ENCODE measurements around the gene HADHA.

DNA sequence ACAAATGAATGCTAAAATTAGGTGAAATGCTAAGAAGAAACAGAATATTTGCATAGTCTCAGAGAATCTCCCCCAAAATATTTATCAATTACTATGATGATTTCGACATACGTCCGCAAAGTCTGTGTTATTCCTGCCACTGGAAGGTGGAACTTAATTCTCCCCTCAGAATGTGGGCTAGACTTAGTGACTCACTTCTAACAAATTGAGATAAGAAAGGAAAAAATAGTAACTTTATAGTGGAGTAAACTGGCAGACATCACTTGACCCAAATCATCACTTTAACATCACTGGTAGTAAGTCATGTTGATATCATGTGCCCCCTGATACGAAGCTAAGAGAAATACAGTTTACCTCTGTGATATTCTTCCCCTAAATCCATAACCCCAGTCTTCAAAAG is 23.8 kb upstream of the HADHA start:
- TF ChIP-seq, protein P1, sequence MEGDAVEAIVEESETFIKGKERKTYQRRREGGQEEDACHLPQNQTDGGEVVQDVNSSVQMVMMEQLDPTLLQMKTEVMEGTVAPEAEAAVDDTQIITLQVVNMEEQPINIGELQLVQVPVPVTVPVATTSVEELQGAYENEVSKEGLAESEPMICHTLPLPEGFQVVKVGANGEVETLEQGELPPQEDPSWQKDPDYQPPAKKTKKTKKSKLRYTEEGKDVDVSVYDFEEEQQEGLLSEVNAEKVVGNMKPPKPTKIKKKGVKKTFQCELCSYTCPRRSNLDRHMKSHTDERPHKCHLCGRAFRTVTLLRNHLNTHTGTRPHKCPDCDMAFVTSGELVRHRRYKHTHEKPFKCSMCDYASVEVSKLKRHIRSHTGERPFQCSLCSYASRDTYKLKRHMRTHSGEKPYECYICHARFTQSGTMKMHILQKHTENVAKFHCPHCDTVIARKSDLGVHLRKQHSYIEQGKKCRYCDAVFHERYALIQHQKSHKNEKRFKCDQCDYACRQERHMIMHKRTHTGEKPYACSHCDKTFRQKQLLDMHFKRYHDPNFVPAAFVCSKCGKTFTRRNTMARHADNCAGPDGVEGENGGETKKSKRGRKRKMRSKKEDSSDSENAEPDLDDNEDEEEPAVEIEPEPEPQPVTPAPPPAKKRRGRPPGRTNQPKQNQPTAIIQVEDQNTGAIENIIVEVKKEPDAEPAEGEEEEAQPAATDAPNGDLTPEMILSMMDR (IDR thresholded peaks at IDR 0.05) = no peak
- TF ChIP-seq POLR2A (IDR thresholded peaks at IDR 0.05) (no peak), EP300 (IDR thresholded peaks at IDR 0.05; ENCODE audit: low read depth) (no peak), POLR2AphosphoS5 (IDR thresholded peaks at IDR 0.05) (no peak)

Data from transverse colon (tissue), 4 donors.